CD4-positive, alpha-beta T cell treated with Interleukin-21 for 1 hour (primary cell): Measurements from ENCODE around the gene CTDSPL.

Source experiments
- DNase-seq: peaks from one replicate; pipeline ENCODE4 v3.0.0-alpha.2; 2020

The CTDSPL gene

GRCh38 chr3:37992271-37993066, 130.8 kb downstream of the CTDSPL start:
- DNase-seq = no peak

GRCh38 chr3:37993067-37993455, 131.4 kb downstream of the CTDSPL start:
- no peak for DNase-seq

- DNase-seq = no peak
Measured at GRCh38 chr3:37993460-37993819, 131.8 kb downstream of the CTDSPL start.

GRCh38 chr3:37993820-37994638, 132.3 kb downstream of the CTDSPL start:
- peak; percentile 54 for DNase-seq

- no peak for DNase-seq
Measured at GRCh38 chr3:37994639-37994972, 132.9 kb downstream of the CTDSPL start.

GRCh38 chr3:37995652-37996641, 134.3 kb downstream of the CTDSPL start:
- DNase-seq = peak; percentile 38

GRCh38 chr3:37996785-37997301, 135.2 kb downstream of the CTDSPL start:
- peak; percentile 87 for DNase-seq

GRCh38 chr3:37997342-37997741, 135.7 kb downstream of the CTDSPL start:
- no peak for DNase-seq

- no peak for DNase-seq
Measured at GRCh38 chr3:37997791-37998370, 136.2 kb downstream of the CTDSPL start.

- DNase-seq = no peak
Measured at GRCh38 chr3:37999836-38000235, 138.2 kb downstream of the CTDSPL start.

GRCh38 chr3:38000242-38000916, 138.7 kb downstream of the CTDSPL start:
- DNase-seq = no peak

GRCh38 chr3:38000965-38001455, 139.3 kb downstream of the CTDSPL start:
- no peak for DNase-seq

GRCh38 chr3:38001456-38002081, 139.9 kb downstream of the CTDSPL start:
- DNase-seq = no peak

GRCh38 chr3:38002291-38002876, 140.7 kb downstream of the CTDSPL start:
- DNase-seq = no peak

GRCh38 chr3:38002940-38003339, 141.3 kb downstream of the CTDSPL start:
- DNase-seq = no peak

GRCh38 chr3:38003371-38003816, 141.7 kb downstream of the CTDSPL start:
- DNase-seq = peak; percentile 65

GRCh38 chr3:38003817-38004414, 142.2 kb downstream of the CTDSPL start:
- no peak for DNase-seq

GRCh38 chr3:38004415-38005075, 142.9 kb downstream of the CTDSPL start:
- DNase-seq = peak; percentile 64
